ENCODE measurements around the gene ARHGAP15.

ARHGAP15 gene

GRCh38 chr2:143564419-143564818, 435.2 kb downstream of the ARHGAP15 start:
- TF ChIP-seq REST (IDR thresholded peaks at IDR 0.05; ENCODE audit: insufficient replicate concordance, low read depth) = no peak
- TF ChIP-seq GABPA (IDR thresholded peaks at IDR 0.05; ENCODE audit: low read depth) = no peak
- TF ChIP-seq SPI1 (IDR thresholded peaks at IDR 0.05; ENCODE audit: borderline replicate concordance, low read depth) = no peak
- no peak for TF ChIP-seq POLR2AphosphoS5 (IDR thresholded peaks at IDR 0.05; ENCODE audit: low read depth)
- TF ChIP-seq, protein P1, sequence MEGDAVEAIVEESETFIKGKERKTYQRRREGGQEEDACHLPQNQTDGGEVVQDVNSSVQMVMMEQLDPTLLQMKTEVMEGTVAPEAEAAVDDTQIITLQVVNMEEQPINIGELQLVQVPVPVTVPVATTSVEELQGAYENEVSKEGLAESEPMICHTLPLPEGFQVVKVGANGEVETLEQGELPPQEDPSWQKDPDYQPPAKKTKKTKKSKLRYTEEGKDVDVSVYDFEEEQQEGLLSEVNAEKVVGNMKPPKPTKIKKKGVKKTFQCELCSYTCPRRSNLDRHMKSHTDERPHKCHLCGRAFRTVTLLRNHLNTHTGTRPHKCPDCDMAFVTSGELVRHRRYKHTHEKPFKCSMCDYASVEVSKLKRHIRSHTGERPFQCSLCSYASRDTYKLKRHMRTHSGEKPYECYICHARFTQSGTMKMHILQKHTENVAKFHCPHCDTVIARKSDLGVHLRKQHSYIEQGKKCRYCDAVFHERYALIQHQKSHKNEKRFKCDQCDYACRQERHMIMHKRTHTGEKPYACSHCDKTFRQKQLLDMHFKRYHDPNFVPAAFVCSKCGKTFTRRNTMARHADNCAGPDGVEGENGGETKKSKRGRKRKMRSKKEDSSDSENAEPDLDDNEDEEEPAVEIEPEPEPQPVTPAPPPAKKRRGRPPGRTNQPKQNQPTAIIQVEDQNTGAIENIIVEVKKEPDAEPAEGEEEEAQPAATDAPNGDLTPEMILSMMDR (IDR thresholded peaks at IDR 0.05; ENCODE audit: insufficient read depth, low read length) = no peak
- Histone ChIP-seq H3K27ac (replicated peaks) (no peak overlapping the region), H3K4me3 (replicated peaks; ENCODE audit: insufficient read depth, low read length) (no peak overlapping the region), H3K27me3 (ENCODE audit: insufficient read depth, poor library complexity, severe bottlenecking) (no peaks in the 10 kb centered on the region)
- no peak for DNase-seq (ENCODE audit: low read depth in 1 of 2, low spot score in 1 of 2)

- Histone ChIP-seq H3K27me3 (ENCODE audit: insufficient read depth, poor library complexity, severe bottlenecking) (no peaks in the 10 kb centered on the region), H3K4me3 (replicated peaks; ENCODE audit: insufficient read depth, low read length) (no peak overlapping the region), H3K27ac (replicated peaks) (no peak overlapping the region)
- no peak for TF ChIP-seq SPI1 (IDR thresholded peaks at IDR 0.05; ENCODE audit: borderline replicate concordance, low read depth)
- DNase-seq (ENCODE audit: low read depth in 1 of 2, low spot score in 1 of 2) = no peak
Measured at GRCh38 chr2:143571747-143572146, 442.5 kb downstream of the ARHGAP15 start.

DNA sequence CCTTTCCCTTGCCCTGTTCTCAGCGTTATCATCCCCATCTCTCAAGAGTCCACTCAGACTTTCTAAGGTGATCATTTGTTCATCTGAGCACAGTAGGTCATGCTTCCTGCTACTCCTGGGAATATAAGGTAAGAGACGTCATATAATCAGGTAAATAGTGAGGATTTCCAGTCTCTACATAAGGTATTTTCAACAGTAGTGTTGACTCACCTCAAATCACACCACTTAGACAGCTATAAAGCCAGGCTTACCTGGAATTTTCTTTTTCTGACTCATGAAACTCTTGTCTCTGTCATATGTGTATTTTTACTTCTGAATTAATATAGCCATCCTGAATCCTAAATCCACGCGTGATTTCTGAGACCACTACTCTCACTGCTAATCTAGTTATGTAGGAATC, 443.2 kb downstream of the ARHGAP15 start:
- no peaks in the 10 kb centered on the region for H3K27me3 ChIP-seq (ENCODE audit: insufficient read depth, poor library complexity, severe bottlenecking)
- no peak overlapping the region for H3K4me3 ChIP-seq (replicated peaks; ENCODE audit: insufficient read depth, low read length)
- no peak overlapping the region for H3K27ac ChIP-seq (replicated peaks)
- DNase-seq (ENCODE audit: low read depth in 1 of 2, low spot score in 1 of 2) = no peak
- no peak for TF ChIP-seq REST (IDR thresholded peaks at IDR 0.05; ENCODE audit: insufficient replicate concordance, low read depth)
- TF ChIP-seq GABPA (IDR thresholded peaks at IDR 0.05; ENCODE audit: low read depth) = no peak
- TF ChIP-seq SPI1 (IDR thresholded peaks at IDR 0.05; ENCODE audit: borderline replicate concordance, low read depth) = no peak
- no peak for TF ChIP-seq POLR2AphosphoS5 (IDR thresholded peaks at IDR 0.05; ENCODE audit: low read depth)
- TF ChIP-seq, protein P1 (IDR thresholded peaks at IDR 0.05; ENCODE audit: insufficient read depth, low read length) = no peak

GRCh38 chr2:143574069-143574468, 444.9 kb downstream of the ARHGAP15 start:
- Histone ChIP-seq H3K27ac (replicated peaks) (no peak overlapping the region), H3K4me3 (replicated peaks; ENCODE audit: insufficient read depth, low read length) (no peak overlapping the region), H3K27me3 (ENCODE audit: insufficient read depth, poor library complexity, severe bottlenecking) (no peaks in the 10 kb centered on the region)
- no peak for DNase-seq (ENCODE audit: low read depth in 1 of 2, low spot score in 1 of 2)
- TF ChIP-seq SPI1 (IDR thresholded peaks at IDR 0.05; ENCODE audit: borderline replicate concordance, low read depth) (no peak), REST (IDR thresholded peaks at IDR 0.05; ENCODE audit: insufficient replicate concordance, low read depth) (no peak), GABPA (IDR thresholded peaks at IDR 0.05; ENCODE audit: low read depth) (no peak), POLR2AphosphoS5 (IDR thresholded peaks at IDR 0.05; ENCODE audit: low read depth) (no peak)
- TF ChIP-seq, protein P1 (IDR thresholded peaks at IDR 0.05; ENCODE audit: insufficient read depth, low read length) = no peak

Measured in HL-60 (cell line).